GM19463 (cell line): ENCODE results near the gene ADGRD1.

Experiments
- ATAC-seq: cut with Tn5 transposase; IDR thresholded peaks from one replicate; pipeline ENCODE4 v1.9.1; 2021; ENCODE audit warnings: mild to moderate bottlenecking, moderate library complexity; ENCODE audit not compliant: unreplicated experiment

ADGRD1 gene

DNA sequence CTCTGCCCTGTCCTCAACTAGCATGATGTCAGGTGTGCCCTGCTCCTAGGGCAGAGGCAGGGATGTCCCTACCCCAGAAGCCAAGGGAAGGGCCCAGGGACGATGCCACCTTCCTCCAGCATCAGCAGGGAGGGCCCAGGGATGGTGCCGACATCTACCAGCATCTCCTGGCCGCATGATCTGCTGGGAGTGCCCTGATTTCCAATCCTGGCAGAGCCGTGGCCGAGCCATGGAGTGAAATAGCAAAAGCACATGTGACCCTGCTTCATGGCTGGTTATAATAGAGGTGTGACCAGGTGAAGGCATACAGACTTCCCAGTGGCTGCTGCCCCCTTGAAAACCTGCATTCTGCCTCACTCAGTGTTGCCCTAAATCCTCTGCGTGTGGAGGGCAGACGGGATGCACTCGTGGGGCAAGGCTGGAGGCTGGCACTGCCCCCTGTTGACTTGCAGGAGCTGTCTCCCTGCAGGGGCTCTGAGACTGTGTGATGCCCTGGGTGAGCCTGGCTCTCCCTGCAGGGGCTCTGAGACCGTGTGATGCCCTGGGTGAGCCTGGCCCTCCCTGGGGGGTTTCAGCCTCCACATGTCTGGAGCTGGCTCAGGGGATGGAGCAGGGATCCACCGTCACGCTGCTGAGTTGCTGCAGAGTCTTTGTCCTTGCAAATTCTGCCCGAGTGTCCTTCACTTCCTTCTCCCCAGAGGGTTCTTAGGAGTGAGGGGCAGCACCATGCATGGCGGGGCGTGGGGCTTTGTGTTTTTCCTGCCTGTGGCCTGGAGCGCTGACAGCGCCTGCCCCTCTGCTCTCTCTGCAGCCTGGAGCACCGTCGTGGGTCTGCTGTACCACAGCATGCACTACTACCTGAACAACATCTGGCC lies 51.7 kb downstream of the ADGRD1 start:
- ATAC-seq = no peak

DNA sequence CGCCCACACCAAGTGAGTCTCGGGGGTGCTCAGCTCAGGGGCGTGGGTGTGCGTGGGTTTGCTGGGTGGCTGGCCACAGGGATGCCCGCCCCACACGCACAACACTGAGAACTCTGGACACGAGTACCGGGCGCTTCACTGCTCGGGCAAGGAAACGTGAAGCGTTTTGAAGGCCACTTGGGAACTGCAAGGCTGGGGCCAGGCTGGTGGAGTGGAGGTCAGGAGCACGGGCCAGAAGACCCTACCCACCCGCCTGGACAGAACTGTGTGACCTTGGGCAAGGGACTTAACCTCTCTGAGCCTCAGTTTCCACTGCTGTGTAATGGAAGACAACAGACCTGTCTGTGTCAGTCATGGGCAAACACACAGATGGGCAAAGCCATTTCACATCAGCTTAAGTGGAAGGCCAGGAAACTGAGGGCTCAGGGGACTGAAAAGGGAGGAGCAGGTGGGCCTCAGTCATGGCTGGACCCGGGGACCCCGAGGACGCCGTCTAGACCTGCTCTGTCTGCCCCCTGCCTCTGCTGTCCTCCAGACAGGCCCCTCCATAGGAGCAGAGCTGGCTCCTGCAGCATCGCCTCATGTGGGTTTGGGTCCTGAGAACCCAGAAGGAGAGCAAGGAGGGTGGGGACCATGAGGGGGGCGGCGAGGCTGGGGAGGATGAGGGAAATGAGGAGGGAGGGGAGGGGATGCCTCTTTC lies 52.5 kb downstream of the ADGRD1 start:
- no peak for ATAC-seq

DNA sequence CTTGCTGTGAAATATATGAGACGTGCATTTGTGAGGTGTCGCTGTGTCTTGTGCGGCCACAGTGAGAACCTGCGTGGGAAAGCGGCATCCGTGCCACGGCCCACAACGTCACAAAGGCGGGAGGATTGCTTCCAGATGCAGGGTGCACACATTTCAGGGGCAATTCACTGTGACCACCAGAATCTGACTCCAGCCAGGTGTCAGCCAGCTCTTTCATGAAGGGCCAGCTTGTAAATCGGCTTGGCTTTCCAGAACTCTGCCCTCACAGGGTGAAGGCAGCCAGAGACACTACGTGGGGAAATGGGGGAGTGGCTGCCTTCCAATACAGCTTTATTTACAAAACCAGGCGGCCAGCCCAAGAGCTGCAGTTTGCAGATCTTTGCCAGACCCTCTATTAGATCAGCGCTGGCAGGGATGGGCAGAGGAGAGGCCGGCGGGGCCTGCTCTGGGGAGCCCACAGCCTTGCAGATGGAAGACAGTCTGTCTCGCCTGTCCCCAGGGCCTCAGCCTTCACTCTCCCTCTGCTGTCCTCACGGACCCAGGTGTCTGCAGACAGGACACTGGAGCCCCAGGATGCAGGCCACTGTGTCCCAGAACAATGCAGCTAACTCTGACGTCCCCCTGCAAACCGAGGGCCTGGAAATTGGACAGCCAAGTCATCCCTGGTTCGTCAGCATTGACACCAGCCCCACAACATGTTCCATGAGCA lies 53.5 kb downstream of the ADGRD1 start:
- ATAC-seq = no peak

GRCh38 chr12:131007740-131008117 lies 54.0 kb downstream of the ADGRD1 start:
- ATAC-seq = no peak

- ATAC-seq = no peak
Observed at GRCh38 chr12:131008131-131008912, 54.6 kb downstream of the ADGRD1 start.

- no peak for ATAC-seq
Observed at GRCh38 chr12:131008913-131009270, 55.2 kb downstream of the ADGRD1 start.

DNA sequence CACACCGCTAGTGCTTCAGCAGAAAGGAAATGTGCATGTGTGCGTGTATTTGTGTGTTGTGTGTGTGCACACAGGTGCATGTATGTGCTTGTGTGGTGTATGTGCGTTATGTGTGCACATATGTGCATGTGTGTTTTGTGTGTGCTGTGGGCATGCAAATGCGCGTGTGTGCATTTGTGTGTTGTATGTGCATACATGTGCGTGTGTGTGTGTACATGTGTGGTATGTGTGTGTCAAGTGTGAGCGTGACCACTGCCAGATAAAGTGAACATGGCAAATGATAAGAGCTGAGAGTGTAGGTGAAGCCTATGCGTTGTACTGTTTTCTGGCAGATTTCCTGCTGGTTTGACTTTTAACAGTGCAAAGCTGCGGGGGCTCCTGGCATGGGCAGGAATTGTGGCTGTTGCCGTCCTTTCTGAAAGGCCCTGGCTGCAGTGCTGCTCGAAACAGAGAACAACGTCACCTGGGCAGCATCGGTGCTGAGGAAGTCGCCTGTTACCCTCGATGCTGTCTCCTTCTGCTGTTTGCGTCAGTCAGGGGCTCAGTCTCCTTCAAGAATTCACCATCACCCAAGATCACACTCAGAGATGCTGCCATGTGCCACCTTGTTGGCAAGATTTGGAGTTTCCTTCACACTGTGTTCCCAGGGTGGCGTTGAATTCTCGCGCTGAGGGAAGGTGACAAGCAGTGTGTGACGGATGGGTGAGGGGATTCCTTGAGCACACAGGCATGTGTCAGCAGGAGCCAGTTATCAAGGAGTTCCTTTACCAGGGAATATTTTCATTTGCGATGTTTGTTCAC lies 56.1 kb downstream of the ADGRD1 start:
- no peak for ATAC-seq

GRCh38 chr12:131010396-131011131 lies 56.9 kb downstream of the ADGRD1 start:
- no peak for ATAC-seq

GRCh38 chr12:131011165-131012079 lies 57.7 kb downstream of the ADGRD1 start:
- ATAC-seq = no peak

DNA sequence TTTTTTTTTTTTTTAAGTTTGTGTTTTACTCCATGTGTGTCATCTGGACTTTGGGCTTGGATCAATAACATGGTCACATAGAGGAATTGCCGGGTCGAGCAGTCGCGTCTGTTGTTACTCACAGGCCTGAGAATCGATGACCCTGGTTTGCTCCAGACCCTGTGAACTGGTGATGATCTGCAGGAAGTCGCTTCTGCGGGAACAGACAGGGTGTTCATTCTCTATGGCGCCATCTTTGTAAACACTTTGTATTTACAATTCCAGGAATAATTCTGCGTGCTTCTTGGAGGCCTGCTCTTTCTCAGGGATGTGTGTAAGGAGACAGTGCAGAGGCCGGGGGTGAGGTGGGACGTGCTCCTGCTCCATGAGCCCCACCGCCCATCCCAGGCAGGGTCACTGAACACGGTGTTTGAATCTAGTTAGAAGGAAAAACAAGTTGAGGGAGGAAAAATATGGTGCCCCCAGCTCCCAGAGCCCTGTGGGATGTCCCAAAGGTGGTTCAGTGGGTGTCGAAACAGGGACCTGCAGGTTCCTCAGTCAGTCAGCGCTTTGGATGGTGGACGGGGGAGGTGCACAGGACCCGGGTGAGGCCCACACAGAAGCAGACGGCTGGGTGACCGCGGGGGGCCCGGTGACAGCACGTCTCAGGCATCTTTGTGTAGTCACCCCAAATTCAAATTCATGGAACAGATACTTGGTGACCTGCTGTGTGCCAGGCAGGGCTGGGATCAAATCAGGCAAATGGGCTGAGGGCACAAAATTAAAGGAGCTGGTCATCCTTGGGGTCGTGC lies 58.8 kb downstream of the ADGRD1 start:
- no peak for ATAC-seq

DNA sequence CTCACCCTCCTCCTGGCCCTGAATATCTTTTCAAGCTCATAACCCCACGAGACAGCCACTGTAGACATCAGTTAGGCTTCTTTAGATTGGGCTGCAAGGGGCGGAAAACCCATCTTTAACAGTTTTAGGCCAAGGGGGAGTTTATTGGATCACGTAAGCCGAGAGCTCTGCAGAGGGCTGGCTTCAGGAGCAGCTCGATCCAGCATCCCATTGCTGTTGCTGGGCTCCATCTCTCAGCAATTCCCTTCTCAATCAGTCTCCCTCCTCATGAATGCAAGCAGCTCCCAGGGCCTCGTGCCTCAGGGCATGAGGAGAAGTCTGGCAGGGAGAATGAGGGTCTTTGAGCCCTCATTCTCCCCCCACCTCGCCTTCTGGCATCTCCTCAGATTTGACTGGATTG lies 59.4 kb downstream of the ADGRD1 start:
- no peak for ATAC-seq

DNA sequence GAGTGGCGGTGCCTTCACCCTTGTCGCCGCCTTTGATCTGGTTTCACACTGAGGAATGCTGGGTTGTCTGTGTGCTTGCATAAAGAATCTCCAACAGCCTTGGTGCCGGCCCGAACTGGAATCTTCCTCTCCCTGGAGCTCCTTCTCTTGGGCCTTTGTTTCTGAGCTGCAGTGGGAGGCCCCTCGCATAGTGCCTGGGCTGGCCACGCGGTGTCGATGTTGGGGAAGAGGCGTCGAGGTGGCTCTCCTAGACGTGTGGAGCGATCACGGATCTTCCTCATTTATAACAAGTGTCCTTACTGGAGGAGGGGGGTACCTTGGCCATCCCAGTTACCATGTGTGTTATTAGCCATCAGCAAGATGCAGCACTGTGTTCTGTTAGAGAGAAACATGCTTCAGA lies 60.6 kb downstream of the ADGRD1 start:
- no peak for ATAC-seq

GRCh38 chr12:131015581-131016337 lies 62.1 kb downstream of the ADGRD1 start:
- no peak for ATAC-seq

DNA sequence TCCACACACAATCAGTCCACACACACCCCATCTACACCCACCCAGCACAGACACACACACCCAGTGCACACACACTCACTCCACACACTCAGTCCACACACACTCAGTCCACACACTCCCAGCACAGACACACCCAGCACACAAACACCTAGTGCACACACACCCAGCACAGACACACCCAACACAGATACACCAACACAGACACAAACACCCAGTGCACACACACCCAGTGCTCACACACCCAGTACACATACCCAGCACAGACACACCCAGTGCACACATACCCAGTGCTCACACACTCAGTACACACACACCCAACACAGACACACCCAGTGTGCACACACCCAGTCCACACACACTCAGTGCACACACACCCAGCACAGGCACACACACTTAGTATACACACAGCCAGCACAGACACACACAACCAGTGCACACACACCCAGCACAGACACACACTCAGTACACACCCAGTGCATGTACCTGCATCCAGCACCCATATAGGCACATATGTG lies 63.8 kb downstream of the ADGRD1 start:
- no peak for ATAC-seq

GRCh38 chr12:131018019-131018620 lies 64.4 kb downstream of the ADGRD1 start:
- no peak for ATAC-seq

GRCh38 chr12:131018808-131019397 lies 65.2 kb downstream of the ADGRD1 start:
- no peak for ATAC-seq
